GM12878 (cell line): ENCODE results near the gene GRIK2. TPM values are rescaled to one million over a fixed set of nuclear protein-coding genes. Genes with fewer than 3 reads are reported as not detected.

Source experiments
- ATAC-seq: fragments of 200-7000 bp; cut with Tn5 transposase; 3 replicates; pipeline ENCODE4 v1.9.1; 2020; ENCODE audit warnings: mild to moderate bottlenecking, moderate library complexity
- BruUV-seq: library from RNA; stranded (reverse); fragments of 400-500 nt; replicated peaks from 2 replicates; lab custom pipeline; 2021; lab: Mats Ljungman, UMichigan
- CTCF ChIA-PET: fragments of 300-600 bp; sonication (Branson Sonifier 250); formaldehyde crosslinking; extraction: SDS; loops from one replicate; lab custom pipeline; 2021; ENCODE audit warnings: inconsistent platforms; lab: Yijun Ruan, JAX
- POLR2A ChIA-PET: fragments of 350-600 bp; formaldehyde crosslinking; extraction: SDS; loops from one replicate; lab custom pipeline; 2021; ENCODE audit warnings: inconsistent platforms; lab: Charles Lee
- RAD21 ChIA-PET: fragments of 300-600 bp; sonication (Branson Sonifier 250); formaldehyde crosslinking; loops from one replicate; lab custom pipeline; 2023; ENCODE audit warnings: antibody characterized with exemption; ENCODE audit not compliant: unreplicated experiment; lab: Charles Lee
- SMC1A ChIA-PET: fragments of 300-600 bp; sonication (Branson Sonifier 250); formaldehyde crosslinking; loops from one replicate; lab custom pipeline; 2023; ENCODE audit not compliant: unreplicated experiment, uncharacterized antibody; lab: Charles Lee
- DNase-seq: peaks from one replicate; pipeline ENCODE4 v3.0.0-alpha.2; 2011; ENCODE audit warnings: low read depth, low spot score
- FAIRE-seq: peaks from 3 replicates; lab custom pipeline; 2011; peaks lifted over from hg19 to GRCh38; lab: Jason Lieb, UNC
- H2AFZ ChIP-seq: 2 replicates; pipeline ENCODE4 v1.6.0; 2011; ENCODE audit warnings: low read depth, low read length, control low read depth; ENCODE audit not compliant: control insufficient read depth
- H3K27ac ChIP-seq: 2 replicates; pipeline ENCODE4 v1.5.1; 2011; ENCODE audit warnings: control low read depth; ENCODE audit not compliant: control insufficient read depth, insufficient read depth
- H3K27me3 ChIP-seq, 2 experiments: replicated peaks in 1 of 2; 2 replicates each; pipeline versions ENCODE4 v1.6.0 to v1.6.1; 2011; ENCODE audit warnings: low read length in 1 of 2; ENCODE audit not compliant: control insufficient read depth in 2 of 2, insufficient read depth in 2 of 2
- H3K36me3 ChIP-seq, 2 experiments: 2 replicates each; pipeline ENCODE4 v1.5.1; 2011; ENCODE audit warnings: low read length in 1 of 2; ENCODE audit not compliant: control insufficient read depth in 2 of 2, insufficient read depth in 2 of 2
- H3K4me1 ChIP-seq: 2 replicates; pipeline ENCODE4 v1.6.1; 2011; ENCODE audit warnings: mild to moderate bottlenecking, low read length, moderate library complexity, mixed read lengths; ENCODE audit not compliant: control insufficient read depth, insufficient read depth
- H3K4me2 ChIP-seq: 2 replicates; pipeline ENCODE4 v1.6.0; 2011; ENCODE audit warnings: control low read depth; ENCODE audit not compliant: control insufficient read depth, insufficient read depth
- H3K4me3 ChIP-seq: fragments of 200-600 bp; sonication (generic); 2 replicates; pipeline ENCODE4 v1.5.1; 2016
- H3K79me2 ChIP-seq: 2 replicates; pipeline ENCODE4 v1.6.0; 2011; ENCODE audit warnings: low read length; ENCODE audit not compliant: control insufficient read depth, insufficient read depth
- H3K9ac ChIP-seq: 2 replicates; pipeline ENCODE4 v1.8.0; 2011; ENCODE audit warnings: low read length, control low read depth, mixed read lengths; ENCODE audit not compliant: control insufficient read depth, insufficient read depth
- H3K9me3 ChIP-seq: replicated peaks from 3 replicates; pipeline ENCODE4 v1.5.1; 2011; ENCODE audit warnings: mild to moderate bottlenecking, low read length; ENCODE audit not compliant: control insufficient read depth, insufficient read depth
- H4K20me1 ChIP-seq: 2 replicates; pipeline ENCODE4 v1.6.0; 2011; ENCODE audit not compliant: control insufficient read depth, insufficient read depth
- BACH1 ChIP-seq: fragments of 450-650 bp; IDR thresholded peaks from 2 replicates; pipeline ENCODE4 v1.6.1; 2017; ENCODE audit warnings: mild to moderate bottlenecking, borderline replicate concordance
- ESRRA ChIP-seq: IDR thresholded peaks from 2 replicates; pipeline ENCODE4 v1.6.1; 2012; ENCODE audit warnings: mild to moderate bottlenecking, low read length, improper control_type of control experiment
- FOXK2 ChIP-seq: fragments of 450-650 bp; IDR thresholded peaks from 2 replicates; pipeline ENCODE4 v1.6.1; 2017; ENCODE audit warnings: mild to moderate bottlenecking, moderate library complexity
- HDAC6 ChIP-seq: fragments of 200-600 bp; sonication (generic); IDR thresholded peaks from one replicate; pipeline ENCODE4 v1.8.0; 2017; ENCODE audit warnings: antibody characterized with exemption; ENCODE audit not compliant: unreplicated experiment
- JUNB ChIP-seq: IDR thresholded peaks from 2 replicates; pipeline ENCODE4 v1.6.1; 2016; ENCODE audit warnings: antibody characterized with exemption, mild to moderate bottlenecking
- MTA3 ChIP-seq: IDR thresholded peaks from 2 replicates; pipeline ENCODE4 v1.6.1; 2012; ENCODE audit warnings: low read length, inconsistent platforms, borderline replicate concordance
- MXI1 ChIP-seq: fragments of 150-350 bp; IDR thresholded peaks from 2 replicates; pipeline ENCODE4 v1.6.1; 2011; ENCODE audit warnings: low read depth, mild to moderate bottlenecking, inconsistent platforms, low read length, improper control_type of control experiment
- MYB ChIP-seq: fragments of 150-350 bp; IDR thresholded peaks from 2 replicates; pipeline ENCODE4 v1.6.1; 2014; ENCODE audit warnings: mild to moderate bottlenecking, low read depth, low read length, borderline replicate concordance
- POLR2AphosphoS2 ChIP-seq: IDR thresholded peaks from 2 replicates; pipeline ENCODE4 v1.6.1; 2011; ENCODE audit warnings: low read depth, mild to moderate bottlenecking, low read length, improper control_type of control experiment, moderate library complexity
- RBBP5 ChIP-seq: fragments of 200-600 bp; sonication (generic); conservative IDR thresholded peaks from 2 replicates; pipeline ENCODE4 v1.6.1; 2016
- RELB ChIP-seq: fragments of 450-650 bp; IDR thresholded peaks from 2 replicates; pipeline ENCODE4 v1.6.1; 2017; ENCODE audit warnings: low read depth, mild to moderate bottlenecking, moderate library complexity
- SPI1 ChIP-seq: IDR thresholded peaks from 2 replicates; pipeline ENCODE4 v1.6.1; 2011; ENCODE audit warnings: low read depth, mild to moderate bottlenecking, low read length, moderate library complexity, borderline replicate concordance; ENCODE audit not compliant: insufficient read depth
- ZZZ3 ChIP-seq: IDR thresholded peaks from 2 replicates; pipeline ENCODE4 v1.6.1; 2011; ENCODE audit warnings: low read depth; ENCODE audit not compliant: control insufficient read depth, insufficient read length
- WGBS: methylation state at CpG from one replicate; pipeline ENCODE4 v1.1.6; 2016; ENCODE audit warnings: low lambda C conversion rate; ENCODE audit not compliant: insufficient replicate concordance, insufficient coverage; ENCODE audit errors: missing lambda C conversion rate; 5-methylcytosine and 5-hydroxymethylcytosine counted together
- in situ Hi-C: fragments of 300-500 bp; cut with MboI; formaldehyde crosslinking; loops from 9 replicates; pipeline ENCODE4 v1.14.3; 2018; ENCODE audit warnings: mixed read lengths
- intact Hi-C: fragments of 100-400 bp; cut with micrococcal nuclease; formaldehyde crosslinking; loops from one replicate; pipeline ENCODE4 v1.14.2; 2022; ENCODE audit not compliant: unreplicated experiment
- polyA plus RNA-seq, 11 experiments: library from polyadenylated mRNA; depleted of rRNA in 4 of 11; unstranded in 6 of 11; stranded (reverse) in 5 of 11; fragments of >200 nt; fragmentation: Nextera tagmentation in 4 of 11; fragmentation: Illumina TruSeq in 1 of 11; extraction: Ambion mirVana in 4 of 11; extraction: Trizol in 1 of 11; gene quantifications; 1 replicate in 1 of 11; 2 replicates in 10 of 11; pipeline versions ENCODE4 v1.2.1 to v1.2.3, GENCODE V29; 2011 to 2016; ENCODE audit warnings: inconsistent platforms in 2 of 11, missing spikeins in 2 of 11, low read depth in 1 of 11
- total RNA-seq, 4 experiments: library from RNA; depleted of rRNA in 3 of 4; stranded (reverse); fragments of >200 nt in 3 of 4; fragmentation: Illumina TruSeq in 1 of 4; extraction: Trizol in 1 of 4; gene quantifications; 2 replicates each; pipeline versions ENCODE4 v1.2.1 to v1.2.3, GENCODE V29; 2013 to 2021
- TF ChIP-seq, protein P1 (sequence below): fragments of 450-650 bp; IDR thresholded peaks from 2 replicates; pipeline ENCODE4 v1.6.1; 2016; ENCODE audit warnings: mild to moderate bottlenecking, moderate library complexity, borderline replicate concordance
- TF ChIP-seq, protein P2 (sequence below): fragments of 450-650 bp; IDR thresholded peaks from 2 replicates; pipeline ENCODE4 v1.6.1; 2017; ENCODE audit warnings: mild to moderate bottlenecking, moderate library complexity

GRIK2 gene
- total and polyA plus RNA-seq, 10 of the 15 experiments (the other 5 are each of a cell fraction or from before 2014, with no cell fraction given) = not detected

DNA sequence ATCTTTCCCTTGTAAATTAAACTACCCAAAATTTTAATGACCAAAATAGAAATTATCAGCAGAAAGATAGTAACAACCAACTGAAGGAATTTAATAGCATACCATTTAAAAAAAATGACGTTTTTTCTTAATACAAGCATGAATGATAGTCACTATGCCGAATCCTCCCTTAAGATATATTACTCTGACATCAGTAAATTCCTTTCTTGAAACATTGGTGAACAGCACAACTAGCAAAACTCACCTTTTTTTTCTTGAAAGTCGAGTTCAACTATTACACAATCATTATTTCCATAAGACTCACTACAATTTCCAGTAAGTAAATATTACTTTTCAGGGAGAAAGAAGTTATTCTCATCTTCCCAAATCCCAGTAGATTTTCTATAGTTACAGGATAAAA is 433.2 kb downstream of the GRIK2 start:
- Histone ChIP-seq H3K4me1 (no peaks in the 10 kb centered on the region), H4K20me1 (no peaks in the 10 kb centered on the region), H3K27ac (no peak overlapping the region), H3K4me3 (no peak overlapping the region), H3K9me3 (no peaks in the 10 kb centered on the region; the same call in 1 of the 3 replicates), H3K79me2 (no peaks in the 10 kb centered on the region), H3K9ac (no peak overlapping the region), H3K27me3 (no peaks in the 10 kb centered on the region), H2AFZ (no peak overlapping the region), H3K4me2 (no peak overlapping the region), H3K36me3 (no peaks in the 10 kb centered on the region)
- ChIA-PET SMC1A (no interaction called here), RAD21 (no interaction called here), CTCF (no interaction called here), POLR2A (no interaction called here)
- FAIRE-seq (no peak), DNase-seq (no peak), ATAC-seq (no peak)
- no TSS peak for BruUV-seq
- intact Hi-C loops = no loop called here
- WGBS = 2% methylated on average over 3 of the region's 3 CpGs
- in situ Hi-C loops = no loop called here
- TF ChIP-seq FOXK2 (no peak), MTA3 (no peak), RBBP5 (no peak), MXI1 (no peak), JUNB (no peak), ESRRA (no peak), MYB (no peak), POLR2AphosphoS2 (no peak), SPI1 (no peak), HDAC6 (no peak), BACH1 (no peak), ZZZ3 (no peak), RELB (no peak)
- TF ChIP-seq, protein P1, sequence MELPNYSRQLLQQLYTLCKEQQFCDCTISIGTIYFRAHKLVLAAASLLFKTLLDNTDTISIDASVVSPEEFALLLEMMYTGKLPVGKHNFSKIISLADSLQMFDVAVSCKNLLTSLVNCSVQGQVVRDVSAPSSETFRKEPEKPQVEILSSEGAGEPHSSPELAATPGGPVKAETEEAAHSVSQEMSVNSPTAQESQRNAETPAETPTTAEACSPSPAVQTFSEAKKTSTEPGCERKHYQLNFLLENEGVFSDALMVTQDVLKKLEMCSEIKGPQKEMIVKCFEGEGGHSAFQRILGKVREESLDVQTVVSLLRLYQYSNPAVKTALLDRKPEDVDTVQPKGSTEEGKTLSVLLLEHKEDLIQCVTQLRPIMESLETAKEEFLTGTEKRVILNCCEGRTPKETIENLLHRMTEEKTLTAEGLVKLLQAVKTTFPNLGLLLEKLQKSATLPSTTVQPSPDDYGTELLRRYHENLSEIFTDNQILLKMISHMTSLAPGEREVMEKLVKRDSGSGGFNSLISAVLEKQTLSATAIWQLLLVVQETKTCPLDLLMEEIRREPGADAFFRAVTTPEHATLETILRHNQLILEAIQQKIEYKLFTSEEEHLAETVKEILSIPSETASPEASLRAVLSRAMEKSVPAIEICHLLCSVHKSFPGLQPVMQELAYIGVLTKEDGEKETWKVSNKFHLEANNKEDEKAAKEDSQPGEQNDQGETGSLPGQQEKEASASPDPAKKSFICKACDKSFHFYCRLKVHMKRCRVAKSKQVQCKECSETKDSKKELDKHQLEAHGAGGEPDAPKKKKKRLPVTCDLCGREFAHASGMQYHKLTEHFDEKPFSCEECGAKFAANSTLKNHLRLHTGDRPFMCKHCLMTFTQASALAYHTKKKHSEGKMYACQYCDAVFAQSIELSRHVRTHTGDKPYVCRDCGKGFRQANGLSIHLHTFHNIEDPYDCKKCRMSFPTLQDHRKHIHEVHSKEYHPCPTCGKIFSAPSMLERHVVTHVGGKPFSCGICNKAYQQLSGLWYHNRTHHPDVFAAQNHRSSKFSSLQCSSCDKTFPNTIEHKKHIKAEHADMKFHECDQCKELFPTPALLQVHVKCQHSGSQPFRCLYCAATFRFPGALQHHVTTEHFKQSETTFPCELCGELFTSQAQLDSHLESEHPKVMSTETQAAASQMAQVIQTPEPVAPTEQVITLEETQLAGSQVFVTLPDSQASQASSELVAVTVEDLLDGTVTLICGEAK = no peak
- TF ChIP-seq, protein P2, sequence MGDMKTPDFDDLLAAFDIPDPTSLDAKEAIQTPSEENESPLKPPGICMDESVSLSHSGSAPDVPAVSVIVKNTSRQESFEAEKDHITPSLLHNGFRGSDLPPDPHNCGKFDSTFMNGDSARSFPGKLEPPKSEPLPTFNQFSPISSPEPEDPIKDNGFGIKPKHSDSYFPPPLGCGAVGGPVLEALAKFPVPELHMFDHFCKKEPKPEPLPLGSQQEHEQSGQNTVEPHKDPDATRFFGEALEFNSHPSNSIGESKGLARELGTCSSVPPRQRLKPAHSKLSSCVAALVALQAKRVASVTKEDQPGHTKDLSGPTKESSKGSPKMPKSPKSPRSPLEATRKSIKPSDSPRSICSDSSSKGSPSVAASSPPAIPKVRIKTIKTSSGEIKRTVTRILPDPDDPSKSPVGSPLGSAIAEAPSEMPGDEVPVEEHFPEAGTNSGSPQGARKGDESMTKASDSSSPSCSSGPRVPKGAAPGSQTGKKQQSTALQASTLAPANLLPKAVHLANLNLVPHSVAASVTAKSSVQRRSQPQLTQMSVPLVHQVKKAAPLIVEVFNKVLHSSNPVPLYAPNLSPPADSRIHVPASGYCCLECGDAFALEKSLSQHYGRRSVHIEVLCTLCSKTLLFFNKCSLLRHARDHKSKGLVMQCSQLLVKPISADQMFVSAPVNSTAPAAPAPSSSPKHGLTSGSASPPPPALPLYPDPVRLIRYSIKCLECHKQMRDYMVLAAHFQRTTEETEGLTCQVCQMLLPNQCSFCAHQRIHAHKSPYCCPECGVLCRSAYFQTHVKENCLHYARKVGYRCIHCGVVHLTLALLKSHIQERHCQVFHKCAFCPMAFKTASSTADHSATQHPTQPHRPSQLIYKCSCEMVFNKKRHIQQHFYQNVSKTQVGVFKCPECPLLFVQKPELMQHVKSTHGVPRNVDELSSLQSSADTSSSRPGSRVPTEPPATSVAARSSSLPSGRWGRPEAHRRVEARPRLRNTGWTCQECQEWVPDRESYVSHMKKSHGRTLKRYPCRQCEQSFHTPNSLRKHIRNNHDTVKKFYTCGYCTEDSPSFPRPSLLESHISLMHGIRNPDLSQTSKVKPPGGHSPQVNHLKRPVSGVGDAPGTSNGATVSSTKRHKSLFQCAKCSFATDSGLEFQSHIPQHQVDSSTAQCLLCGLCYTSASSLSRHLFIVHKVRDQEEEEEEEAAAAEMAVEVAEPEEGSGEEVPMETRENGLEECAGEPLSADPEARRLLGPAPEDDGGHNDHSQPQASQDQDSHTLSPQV = no peak
